Fibroblast of lung (primary cell): Measurements from ENCODE around the gene FBXL17. TPM values are rescaled to one million over a fixed set of nuclear protein-coding genes. Genes with fewer than 3 reads are reported as not detected.

ENCODE experiments used
- DNase-seq, 2 donors: peaks; one replicate each; pipeline versions ENCODE4 v3.0.0 to v3.0.0-alpha.2; 2010; ENCODE audit warnings: low read depth in 2 of 2
- H2AFZ ChIP-seq: 2 replicates; pipeline ENCODE4 v1.5.1; 2012; ENCODE audit warnings: low read length, control low read depth, inconsistent platforms
- H3K27ac ChIP-seq: 2 replicates; pipeline ENCODE4 v1.5.1; 2011; ENCODE audit warnings: low read length, control low read depth; ENCODE audit not compliant: insufficient read depth
- H3K27me3 ChIP-seq: 2 replicates; pipeline ENCODE4 v1.5.1; 2011; ENCODE audit warnings: mild to moderate bottlenecking, low read length; ENCODE audit not compliant: control insufficient read depth, insufficient read depth
- H3K36me3 ChIP-seq: 2 replicates; pipeline ENCODE4 v1.5.1; 2011; ENCODE audit warnings: low read length; ENCODE audit not compliant: control insufficient read depth, insufficient read depth
- H3K4me1 ChIP-seq: 2 replicates; pipeline ENCODE4 v1.5.1; 2011; ENCODE audit warnings: low read length; ENCODE audit not compliant: control insufficient read depth, insufficient read depth; ENCODE audit errors: extremely low read depth
- H3K4me2 ChIP-seq: 2 replicates; pipeline ENCODE4 v1.5.1; 2011; ENCODE audit warnings: low read length, control low read depth; ENCODE audit not compliant: insufficient read depth; ENCODE audit errors: extremely low read depth
- H3K4me3 ChIP-seq, 4 experiments: fragments of 200-600 bp in 1 of 4; sonication (generic) in 1 of 4; replicated peaks in 1 of 4; 2 replicates each; pipeline ENCODE4 v1.5.1; 2011 to 2016; ENCODE audit warnings: low read length in 4 of 4, low read depth in 3 of 4, mild to moderate bottlenecking in 3 of 4, control low read depth in 2 of 4, inconsistent platforms in 1 of 4, mixed read lengths in 1 of 4; ENCODE audit not compliant: insufficient read depth in 1 of 4; ENCODE audit errors: control extremely low read depth in 1 of 4
- H3K79me2 ChIP-seq: 2 replicates; pipeline ENCODE4 v1.5.1; 2012; ENCODE audit warnings: mild to moderate bottlenecking, low read length, inconsistent platforms; ENCODE audit not compliant: control insufficient read depth, insufficient read depth
- H3K9ac ChIP-seq: 2 replicates; pipeline ENCODE4 v1.5.1; 2011; ENCODE audit warnings: mild to moderate bottlenecking, low read length, control low read depth; ENCODE audit not compliant: insufficient read depth
- H3K9me3 ChIP-seq: 2 replicates; pipeline ENCODE4 v1.5.1; 2012; ENCODE audit warnings: low read depth, low read length; ENCODE audit not compliant: control insufficient read depth, insufficient read depth
- H4K20me1 ChIP-seq: 2 replicates; pipeline ENCODE4 v1.5.1; 2011; ENCODE audit warnings: low read length; ENCODE audit not compliant: control insufficient read depth, insufficient read depth; ENCODE audit errors: extremely low read depth
- CTCF ChIP-seq, 2 donors: IDR thresholded peaks in 1 of 2; conservative IDR thresholded peaks in 1 of 2; 1 replicate in 1 of 2; 2 replicates in 1 of 2; pipeline ENCODE4 v1.5.1; 2011 to 2012; ENCODE audit warnings: low read length in 2 of 2, control low read depth in 1 of 2, inconsistent platforms in 1 of 2, low read depth in 1 of 2, mild to moderate bottlenecking in 1 of 2
- EZH2 ChIP-seq: IDR thresholded peaks from 2 replicates; pipeline ENCODE4 v1.5.1; 2012; ENCODE audit warnings: low read length, control low read depth, mild to moderate bottlenecking; ENCODE audit errors: missing control alignments
- polyA plus RNA-seq, 2 donors: library from polyadenylated mRNA; depleted of rRNA in 1 of 2; stranded (reverse) in 1 of 2; unstranded in 1 of 2; fragments of >200 nt; gene quantifications; 2 replicates each; pipeline ENCODE4 v1.2.1, GENCODE V29; 2011 to 2012; ENCODE audit warnings: missing spikeins in 1 of 2
- total RNA-seq: library from RNA; depleted of rRNA; stranded (reverse); fragments of >200 nt; gene quantifications from 2 replicates; pipeline ENCODE4 v1.2.1, GENCODE V29; 2014

Gene FBXL17
- total and polyA plus RNA-seq, 2 donors (not counting 1 experiment from before 2014, with no cell fraction given): 7.1 to 8.3 TPM

- H3K4me3 ChIP-seq: no peak overlapping the region
- H3K9ac ChIP-seq: no peak overlapping the region
- H3K79me2 ChIP-seq: no peaks in the 10 kb centered on the region
- peaks cover 8% of the 10 kb centered on the region for H3K4me1 ChIP-seq
- DNase-seq: peak; percentile 21 to 80
- no peaks in the 10 kb centered on the region for H3K36me3 ChIP-seq
- no peaks in the 10 kb centered on the region for H3K9me3 ChIP-seq
- H3K27ac ChIP-seq: no peak overlapping the region
- no peaks in the 10 kb centered on the region for H4K20me1 ChIP-seq
- H3K27me3 ChIP-seq: no peaks in the 10 kb centered on the region
- no peak overlapping the region for H2AFZ ChIP-seq
- TF ChIP-seq CTCF (conservative IDR thresholded peaks at IDR 0.05 in 1 of 2, IDR thresholded peaks at IDR 0.05 in 1 of 2; ENCODE audit: low read depth in 1 of 2, low read length in 2 of 2): no peak
- TF ChIP-seq EZH2: no peak
- H3K4me2 ChIP-seq: no peak overlapping the region
Measured at GRCh38 chr5:107864793-107865192, 517.1 kb downstream of the FBXL17 start.

- Histone ChIP-seq H4K20me1 (no peaks in the 10 kb centered on the region), H3K4me2 (no peak overlapping the region), H3K4me3 (no peak overlapping the region), H3K27me3 (no peaks in the 10 kb centered on the region), H3K79me2 (no peaks in the 10 kb centered on the region), H3K27ac (no peak overlapping the region), H2AFZ (no peak overlapping the region), H3K9ac (no peak overlapping the region), H3K36me3 (no peaks in the 10 kb centered on the region), H3K9me3 (no peaks in the 10 kb centered on the region), H3K4me1 (no peaks in the 10 kb centered on the region)
- no peak for DNase-seq
- TF ChIP-seq CTCF (conservative IDR thresholded peaks at IDR 0.05 in 1 of 2, IDR thresholded peaks at IDR 0.05 in 1 of 2; ENCODE audit: low read depth in 1 of 2, low read length in 2 of 2) (no peak), EZH2 (no peak)
Measured at GRCh38 chr5:107863125-107863524, 518.8 kb downstream of the FBXL17 start.

GRCh38 chr5:107861565-107861964 is 520.3 kb downstream of the FBXL17 start:
- DNase-seq: no peak
- no peak overlapping the region for H3K4me2 ChIP-seq
- H3K4me3 ChIP-seq: no peak overlapping the region
- no peaks in the 10 kb centered on the region for H4K20me1 ChIP-seq
- no peaks in the 10 kb centered on the region for H3K27me3 ChIP-seq
- no peak overlapping the region for H3K27ac ChIP-seq
- no peaks in the 10 kb centered on the region for H3K36me3 ChIP-seq
- no peak for TF ChIP-seq EZH2
- no peak overlapping the region for H3K9ac ChIP-seq
- no peaks in the 10 kb centered on the region for H3K4me1 ChIP-seq
- H3K79me2 ChIP-seq: no peaks in the 10 kb centered on the region
- H3K9me3 ChIP-seq: no peaks in the 10 kb centered on the region
- no peak overlapping the region for H2AFZ ChIP-seq
